Mammary epithelial cell (primary cell): ENCODE measurements around the gene RBM42.

Source experiments
- EZH2 ChIP-seq: IDR thresholded peaks from 2 replicates; pipeline ENCODE4 v1.6.1; 2012; ENCODE audit warnings: low read length, inconsistent platforms, borderline replicate concordance
- TF ChIP-seq, protein P1 (sequence below), 2 donors: IDR thresholded peaks in 1 of 2; conservative IDR thresholded peaks in 1 of 2; 2 replicates each; pipeline ENCODE4 v1.5.1; 2011 to 2012; ENCODE audit warnings: inconsistent platforms in 2 of 2, low read length in 2 of 2, mild to moderate bottlenecking in 2 of 2, control low read depth in 1 of 2, low read depth in 1 of 2; ENCODE audit not compliant: insufficient read depth in 1 of 2; ENCODE audit errors: extremely low read depth in 1 of 2

DNA sequence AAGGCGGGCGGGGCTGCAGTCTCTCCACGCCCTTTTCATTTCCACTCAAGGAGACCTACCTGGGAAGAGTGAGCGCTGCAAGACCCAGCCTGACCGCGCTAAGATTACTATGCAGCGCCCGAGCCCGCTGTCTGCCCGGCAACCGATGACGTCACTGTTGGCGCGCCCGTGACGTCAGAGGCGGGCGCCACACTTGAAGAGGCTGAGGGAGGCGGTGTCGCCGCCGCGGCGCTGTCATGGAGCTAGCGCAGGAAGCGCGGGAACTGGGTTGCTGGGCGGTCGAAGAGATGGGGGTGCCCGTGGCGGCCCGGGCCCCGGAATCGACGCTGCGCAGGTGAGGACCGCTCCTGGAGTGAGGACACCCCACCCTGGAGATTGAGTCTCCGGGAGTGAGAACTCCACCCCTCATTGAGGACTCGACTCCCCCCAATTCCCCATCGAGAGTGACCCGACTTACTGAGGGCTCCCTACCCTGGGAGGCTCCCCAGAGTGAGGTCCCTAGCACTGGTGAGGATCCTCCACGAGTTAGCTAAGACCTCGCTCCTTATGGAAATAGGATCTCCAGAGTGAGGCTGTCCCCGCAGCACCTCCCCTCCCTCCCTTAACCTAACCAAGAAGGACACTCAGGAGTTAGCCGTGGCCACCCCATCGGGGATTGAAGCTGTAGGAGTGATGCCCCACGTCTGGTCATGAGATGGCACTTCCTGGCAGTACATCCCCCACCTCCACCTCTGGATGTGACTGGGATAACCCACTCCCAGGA lies 16.1 kb upstream of the RBM42 start, which contains the start of gene HAUS5:
- TF ChIP-seq EZH2: no peak
- TF ChIP-seq, protein P1, sequence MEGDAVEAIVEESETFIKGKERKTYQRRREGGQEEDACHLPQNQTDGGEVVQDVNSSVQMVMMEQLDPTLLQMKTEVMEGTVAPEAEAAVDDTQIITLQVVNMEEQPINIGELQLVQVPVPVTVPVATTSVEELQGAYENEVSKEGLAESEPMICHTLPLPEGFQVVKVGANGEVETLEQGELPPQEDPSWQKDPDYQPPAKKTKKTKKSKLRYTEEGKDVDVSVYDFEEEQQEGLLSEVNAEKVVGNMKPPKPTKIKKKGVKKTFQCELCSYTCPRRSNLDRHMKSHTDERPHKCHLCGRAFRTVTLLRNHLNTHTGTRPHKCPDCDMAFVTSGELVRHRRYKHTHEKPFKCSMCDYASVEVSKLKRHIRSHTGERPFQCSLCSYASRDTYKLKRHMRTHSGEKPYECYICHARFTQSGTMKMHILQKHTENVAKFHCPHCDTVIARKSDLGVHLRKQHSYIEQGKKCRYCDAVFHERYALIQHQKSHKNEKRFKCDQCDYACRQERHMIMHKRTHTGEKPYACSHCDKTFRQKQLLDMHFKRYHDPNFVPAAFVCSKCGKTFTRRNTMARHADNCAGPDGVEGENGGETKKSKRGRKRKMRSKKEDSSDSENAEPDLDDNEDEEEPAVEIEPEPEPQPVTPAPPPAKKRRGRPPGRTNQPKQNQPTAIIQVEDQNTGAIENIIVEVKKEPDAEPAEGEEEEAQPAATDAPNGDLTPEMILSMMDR (conservative IDR thresholded peaks at IDR 0.05 in 1 of 2, IDR thresholded peaks at IDR 0.05 in 1 of 2; ENCODE audit: extremely low read depth in 1 of 2, insufficient read depth in 1 of 2, low read depth in 1 of 2, low read length in 2 of 2): no peak
